BJ (cell line): ENCODE data around the gene CD2BP2. TPM values are rescaled to one million over a fixed set of nuclear protein-coding genes. Genes with fewer than 3 reads are reported as not detected.
"Not testable (repeated sequence)": the region's sequence is repeated elsewhere in the genome, so short reads cannot be mapped to it uniquely, and the experiment has no call there.

Source experiments
- CTCF ChIA-PET: fragments of 350-600 bp; formaldehyde crosslinking; extraction: SDS; loops from one replicate; lab custom pipeline; 2021; ENCODE audit warnings: antibody characterized with exemption, inconsistent platforms; lab: Yijun Ruan, JAX
- POLR2A ChIA-PET: fragments of 300-600 bp; sonication (Branson Sonifier 250); formaldehyde crosslinking; extraction: SDS; loops from one replicate; lab custom pipeline; 2021; ENCODE audit warnings: antibody characterized with exemption; lab: Charles Lee
- DNase-seq: peaks from one replicate; pipeline ENCODE4 v3.0.0-alpha.2; 2011; ENCODE audit warnings: low read depth
- H3K27me3 ChIP-seq: 2 replicates; pipeline ENCODE4 v1.6.0; 2011; ENCODE audit warnings: low read length; ENCODE audit not compliant: control insufficient read depth, insufficient read depth
- H3K36me3 ChIP-seq: 2 replicates; pipeline ENCODE4 v1.5.1; 2011; ENCODE audit warnings: low read length; ENCODE audit not compliant: control insufficient read depth, insufficient read depth
- H3K4me3 ChIP-seq: 2 replicates; pipeline ENCODE4 v1.5.1; 2011; ENCODE audit warnings: low read depth, mild to moderate bottlenecking, control low read depth, low read length
- polyA plus RNA-seq: library from polyadenylated mRNA; depleted of rRNA; stranded (reverse); fragments of >200 nt; gene quantifications from 2 replicates; pipeline ENCODE4 v1.2.3, GENCODE V29; 2011
- TF ChIP-seq, protein P1 (sequence below): IDR thresholded peaks from 2 replicates; pipeline ENCODE4 v1.5.1; 2011; ENCODE audit warnings: low read depth, mild to moderate bottlenecking, control low read depth, inconsistent platforms, low read length, moderate library complexity; ENCODE audit not compliant: insufficient read depth

CD2BP2 gene
- polyA plus RNA-seq, 1 experiment = 50.3 TPM

- ChIA-PET CTCF (interaction anchor here (1.4 kb wide), 1 partner anchor 9 kb away, joined by 4 read pairs; the partner anchor contains the start of gene ZNF771), POLR2A (interaction anchor here (0.5 kb wide), 1 partner anchor 63 kb away, joined by 7 read pairs; no protein-coding TSS in a partner anchor)
- no peak for DNase-seq
- no peaks in the 10 kb centered on the region for H3K27me3 ChIP-seq
- TF ChIP-seq, protein P1, sequence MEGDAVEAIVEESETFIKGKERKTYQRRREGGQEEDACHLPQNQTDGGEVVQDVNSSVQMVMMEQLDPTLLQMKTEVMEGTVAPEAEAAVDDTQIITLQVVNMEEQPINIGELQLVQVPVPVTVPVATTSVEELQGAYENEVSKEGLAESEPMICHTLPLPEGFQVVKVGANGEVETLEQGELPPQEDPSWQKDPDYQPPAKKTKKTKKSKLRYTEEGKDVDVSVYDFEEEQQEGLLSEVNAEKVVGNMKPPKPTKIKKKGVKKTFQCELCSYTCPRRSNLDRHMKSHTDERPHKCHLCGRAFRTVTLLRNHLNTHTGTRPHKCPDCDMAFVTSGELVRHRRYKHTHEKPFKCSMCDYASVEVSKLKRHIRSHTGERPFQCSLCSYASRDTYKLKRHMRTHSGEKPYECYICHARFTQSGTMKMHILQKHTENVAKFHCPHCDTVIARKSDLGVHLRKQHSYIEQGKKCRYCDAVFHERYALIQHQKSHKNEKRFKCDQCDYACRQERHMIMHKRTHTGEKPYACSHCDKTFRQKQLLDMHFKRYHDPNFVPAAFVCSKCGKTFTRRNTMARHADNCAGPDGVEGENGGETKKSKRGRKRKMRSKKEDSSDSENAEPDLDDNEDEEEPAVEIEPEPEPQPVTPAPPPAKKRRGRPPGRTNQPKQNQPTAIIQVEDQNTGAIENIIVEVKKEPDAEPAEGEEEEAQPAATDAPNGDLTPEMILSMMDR = no peak
- H3K36me3 ChIP-seq = peaks cover 4% of the 10 kb centered on the region
- no peak overlapping the region for H3K4me3 ChIP-seq
These were observed 42.9 kb upstream of the CD2BP2 start for GRCh38 chr16:30397776-30398660.

- Histone ChIP-seq H3K27me3 (no peaks in the 10 kb centered on the region), H3K4me3 (no peak overlapping the region), H3K36me3 (peaks cover 4% of the 10 kb centered on the region)
- TF ChIP-seq, protein P1 = no peak
- POLR2A ChIA-PET = no interaction called here
- CTCF ChIA-PET = interaction anchor here (1.4 kb wide), 1 partner anchor 10 kb away, joined by 4 read pairs; the partner anchor contains the start of gene ZNF771
- no peak for DNase-seq
These were observed 41.9 kb upstream of the CD2BP2 start for GRCh38 chr16:30397056-30397455.

GRCh38 chr16:30396627-30397026, 41.5 kb upstream of the CD2BP2 start:
- H3K4me3 ChIP-seq, POLR2A ChIA-PET, H3K36me3 ChIP-seq, DNase-seq, H3K27me3 ChIP-seq: not testable (repeated sequence)
- CTCF ChIA-PET = interaction anchor here (1.1 to 2.1 kb wide), 4 partner anchors 8 to 19 kb away, joined by 3 to 8 read pairs (median 6); partner anchors contain the start of gene ZNF771

DNA sequence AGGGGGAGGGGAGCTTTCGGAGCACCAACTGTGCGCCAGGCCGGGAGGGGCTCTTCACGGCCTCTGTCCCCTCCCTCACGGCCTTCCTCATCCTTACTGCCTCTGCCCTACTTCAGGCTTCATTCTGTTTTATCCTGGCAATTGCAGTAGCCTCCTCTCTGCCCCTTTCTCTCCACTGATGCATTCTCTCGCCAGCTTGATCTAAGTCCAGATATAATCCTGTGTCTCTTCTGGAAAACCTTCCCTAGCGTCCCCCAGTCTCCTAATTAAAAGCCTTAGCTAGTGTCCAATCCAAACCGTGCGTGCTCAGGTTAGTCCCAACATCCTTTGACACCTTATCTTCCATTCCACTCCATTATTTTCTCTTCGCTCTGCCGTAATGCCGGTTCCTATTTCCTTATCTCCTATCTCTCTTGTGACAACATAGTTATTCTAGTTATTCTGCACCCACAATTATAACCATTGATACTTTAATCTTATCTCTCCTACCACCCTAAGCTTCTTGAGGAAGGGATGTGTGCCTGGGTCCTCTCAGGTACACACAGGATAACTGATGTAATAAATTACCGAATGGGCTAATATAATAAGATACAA, 41.0 kb upstream of the CD2BP2 start:
- H3K4me3 ChIP-seq = peak overlapping the region; percentile 81
- peaks cover 4% of the 10 kb centered on the region for H3K36me3 ChIP-seq
- ChIA-PET CTCF (interaction anchor here (1.1 to 2.1 kb wide), 6 partner anchors 9 to 27 kb away, joined by 3 to 8 read pairs (median 5); partner anchors contain the start of gene ZNF771), POLR2A (no interaction called here)
- DNase-seq = no peak
- H3K27me3 ChIP-seq = no peaks in the 10 kb centered on the region
- TF ChIP-seq, protein P1 = no peak

DNA sequence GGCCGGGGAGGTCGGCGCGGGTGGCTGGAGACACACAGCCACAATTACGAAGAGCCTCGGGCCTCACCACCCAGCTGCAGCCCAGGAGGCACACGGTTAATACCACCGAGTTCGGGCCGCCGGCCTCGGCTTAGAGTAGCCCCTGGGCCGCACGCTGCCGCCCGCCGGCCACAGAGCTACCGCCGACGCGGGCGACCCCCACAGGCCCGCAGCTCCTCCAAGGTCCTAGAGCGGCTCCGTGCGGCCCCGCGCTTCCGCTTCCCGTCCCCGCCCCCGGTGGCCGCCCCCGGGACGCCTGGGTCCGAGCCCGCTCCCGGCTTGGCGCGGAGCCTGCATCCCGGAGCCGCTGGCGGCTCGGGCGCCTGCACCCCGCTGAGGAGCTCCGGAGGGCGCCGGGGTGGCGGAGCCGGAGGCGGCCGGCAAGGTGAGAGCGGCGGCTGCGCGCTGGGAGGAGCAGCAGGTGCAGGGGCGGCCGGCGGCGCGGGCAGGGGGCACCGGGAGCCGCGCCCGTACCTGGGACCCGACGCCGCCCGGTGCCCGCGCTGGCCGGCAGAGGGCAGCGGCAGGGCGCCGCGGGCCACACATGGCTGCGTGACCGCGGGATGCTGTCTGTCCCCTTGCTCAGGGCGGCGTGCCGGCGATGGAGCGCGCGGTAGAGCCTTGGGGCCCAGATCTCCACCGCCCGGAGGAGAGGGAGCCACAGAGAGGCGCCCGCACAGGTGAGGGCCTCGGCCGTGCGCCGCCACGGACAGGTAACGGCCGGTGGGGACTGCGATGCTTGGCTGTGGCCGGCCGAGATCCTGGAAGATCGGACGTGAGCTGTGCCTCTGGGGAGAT, 40.3 kb upstream of the CD2BP2 start, which contains the start of gene ZNF48:
TSS of gene ZNF48 (plus strand) at position 266 of the 837 bp plus-strand sequence. CDS start at position 641, 375 bp downstream.
- H3K27me3 ChIP-seq = no peaks in the 10 kb centered on the region
- DNase-seq = peak; percentile 41
- POLR2A ChIA-PET = no interaction called here
- peak within 1 kb of the TSS; percentile 81 for H3K4me3 ChIP-seq
- CTCF ChIA-PET = interaction anchor here (0.9 to 2.1 kb wide), 9 partner anchors 9 to 303 kb away, joined by 3 to 8 read pairs (median 5); partner anchors contain the start of genes ZNF771 and ZNF785
- TF ChIP-seq, protein P1 = peak; percentile 16; the same call in 1 of the 2 replicates
- peaks cover 4% of the 10 kb centered on the region for H3K36me3 ChIP-seq
